Gastrocnemius medialis (tissue), 4 donors: ENCODE results near the gene CROCC.

ENCODE experiments used
- CTCF ChIP-seq, 5 experiments: fragments of 450-650 bp in 3 of 5; fragments of 200-600 bp in 2 of 5; sonication (generic) in 2 of 5; IDR thresholded peaks in 4 of 5; conservative IDR thresholded peaks in 1 of 5; 1 replicate in 4 of 5; 2 replicates in 1 of 5; pipeline ENCODE4 v1.5.1; 2016 to 2019; ENCODE audit warnings: antibody characterized with exemption in 5 of 5, mild to moderate bottlenecking in 3 of 5, moderate library complexity in 3 of 5
- POLR2A ChIP-seq, 2 donors: fragments of 450-650 bp; IDR thresholded peaks; one replicate each; pipeline ENCODE4 v1.6.1; 2017; ENCODE audit warnings: antibody characterized with exemption in 2 of 2, mild to moderate bottlenecking in 2 of 2, moderate library complexity in 2 of 2

- TF ChIP-seq CTCF (IDR thresholded peaks at IDR 0.05 in 4 of 5, conservative IDR thresholded peaks at IDR 0.05 in 1 of 5): no peak
- TF ChIP-seq POLR2A (IDR thresholded peaks at IDR 0.05): no peak
Measured at GRCh38 chr1:16927711-16928485, 6.2 kb downstream of the CROCC start.
